Measurements from ENCODE around the gene MGP.

- TF ChIP-seq POLR2A (IDR thresholded peaks at IDR 0.05; ENCODE audit: low read length): no peak
- TF ChIP-seq GATA1 (IDR thresholded peaks at IDR 0.05; ENCODE audit: low read depth, low read length): no peak
Observed at GRCh38 chr12:14896521-14897169, 11.0 kb upstream of the MGP start.

Data from erythroblast (primary cell).